ENCODE measurements around the gene SEMA3C. TPM values are rescaled to one million over a fixed set of nuclear protein-coding genes. Genes with fewer than 3 reads are reported as not detected.

The SEMA3C gene
- total RNA-seq, 1 donor from 2014 or later = 71.7 TPM

- ATAC-seq (no peak), DNase-seq (no peak)
- intact Hi-C loops (cut with micrococcal nuclease) = no loop called here
These were observed 21.8 kb downstream of the SEMA3C start for GRCh38 chr7:80896906-80897598.

GRCh38 chr7:80895056-80895455 is 23.8 kb downstream of the SEMA3C start:
- DNase-seq (no peak), ATAC-seq (no peak)
- intact Hi-C loops (cut with micrococcal nuclease) = no loop called here

GRCh38 chr7:80891259-80891544 is 27.6 kb downstream of the SEMA3C start:
- ATAC-seq (no peak), DNase-seq (no peak)

GRCh38 chr7:80890426-80891258 is 28.2 kb downstream of the SEMA3C start:
- DNase-seq (no peak), ATAC-seq (no peak)
- intact Hi-C loops (cut with micrococcal nuclease) = no loop called here

More at GRCh38 chr7:80891259-80891544, 27.6 kb downstream of the SEMA3C start:
- intact Hi-C loops (cut with micrococcal nuclease) = no loop called here

- ATAC-seq = no peak
- no peak for DNase-seq
- intact Hi-C loops (cut with micrococcal nuclease) = loop anchor here (10.0 kb wide), 1 partner anchor 95 kb away; no protein-coding TSS in a partner anchor
These were observed 29.3 kb downstream of the SEMA3C start for GRCh38 chr7:80889525-80889924.

GRCh38 chr7:80885757-80886156 is 33.1 kb downstream of the SEMA3C start:
- DNase-seq (no peak), ATAC-seq (no peak)
- intact Hi-C loops (cut with micrococcal nuclease) = loop anchor here (10.0 kb wide), 1 partner anchor 91 kb away; no protein-coding TSS in a partner anchor

- intact Hi-C loops (cut with micrococcal nuclease) = loop anchor here (10.0 kb wide), 1 partner anchor 90 kb away; no protein-coding TSS in a partner anchor
- ATAC-seq = no peak
These were observed 34.2 kb downstream of the SEMA3C start for GRCh38 chr7:80884511-80885195.

GRCh38 chr7:80883154-80884025 is 35.5 kb downstream of the SEMA3C start:
- intact Hi-C loops (cut with micrococcal nuclease) = loop anchor here (10.0 kb wide), 1 partner anchor 89 kb away; no protein-coding TSS in a partner anchor
- ATAC-seq = peak; percentile 79
- no peak for DNase-seq

More at GRCh38 chr7:80884511-80885195, 34.2 kb downstream of the SEMA3C start:
- no peak for DNase-seq

GRCh38 chr7:80882213-80882801 is 36.5 kb downstream of the SEMA3C start:
- intact Hi-C loops (cut with micrococcal nuclease) = loop anchor here (10.0 kb wide), 1 partner anchor 88 kb away; no protein-coding TSS in a partner anchor

GRCh38 chr7:80881351-80881900 is 37.4 kb downstream of the SEMA3C start:
- intact Hi-C loops (cut with micrococcal nuclease) = loop anchor here (10.0 kb wide), 1 partner anchor 87 kb away; no protein-coding TSS in a partner anchor
- no peak for DNase-seq
- no peak for ATAC-seq

More at GRCh38 chr7:80882213-80882801, 36.5 kb downstream of the SEMA3C start:
- DNase-seq (no peak), ATAC-seq (no peak)

GRCh38 chr7:80879849-80880248 is 39.0 kb downstream of the SEMA3C start:
- ATAC-seq (peak; percentile 79), DNase-seq (no peak)
- intact Hi-C loops (cut with micrococcal nuclease) = loop anchor here (10.0 kb wide), 1 partner anchor 85 kb away; no protein-coding TSS in a partner anchor

- DNase-seq (no peak), ATAC-seq (no peak)
These were observed 41.9 kb downstream of the SEMA3C start for GRCh38 chr7:80876894-80877414.

GRCh38 chr7:80875537-80876120 is 43.2 kb downstream of the SEMA3C start:
- ATAC-seq = no peak
- intact Hi-C loops (cut with micrococcal nuclease) = no loop called here
- no peak for DNase-seq

More at GRCh38 chr7:80876894-80877414, 41.9 kb downstream of the SEMA3C start:
- intact Hi-C loops (cut with micrococcal nuclease) = no loop called here

GRCh38 chr7:80873140-80873539 is 45.7 kb downstream of the SEMA3C start:
- no peak for ATAC-seq
- DNase-seq = no peak
- intact Hi-C loops (cut with micrococcal nuclease) = no loop called here

- no peak for ATAC-seq
- intact Hi-C loops (cut with micrococcal nuclease) = no loop called here
- DNase-seq = no peak
These were observed 47.6 kb downstream of the SEMA3C start for GRCh38 chr7:80871228-80871627.

- intact Hi-C loops (cut with micrococcal nuclease) = no loop called here
- DNase-seq (no peak), ATAC-seq (no peak)
These were observed 48.0 kb downstream of the SEMA3C start for GRCh38 chr7:80870813-80871212.
